A673 (cell line): Measurements from ENCODE around the gene CPA5. TPM values are rescaled to one million over a fixed set of nuclear protein-coding genes. Genes with fewer than 3 reads are reported as not detected.

Experiments
- BruUV-seq: library from RNA; stranded (reverse); fragments of 400-500 nt; replicated peaks from 2 replicates; lab custom pipeline; 2021; lab: Mats Ljungman, UMichigan
- CTCF ChIA-PET: fragments of 300-600 bp; sonication (Branson Sonifier 250); formaldehyde crosslinking; loops from one replicate; lab custom pipeline; 2022; ENCODE audit warnings: antibody characterized with exemption; lab: Charles Lee
- POLR2A ChIA-PET: fragments of 300-600 bp; sonication (Branson Sonifier 250); formaldehyde crosslinking; loops from one replicate; lab custom pipeline; 2022; ENCODE audit warnings: antibody characterized with exemption; ENCODE audit not compliant: low non-redundant PET; lab: Charles Lee
- DNase-seq: peaks from one replicate; pipeline ENCODE4 v3.0.0-alpha.2; 2015; ENCODE audit warnings: low spot score
- H3K27ac ChIP-seq: fragments of 200-600 bp; sonication (generic); 2 replicates; pipeline ENCODE4 v1.5.1; 2016; ENCODE audit warnings: mixed run types, low read depth, mild to moderate bottlenecking, mixed read lengths, antibody characterized with exemption, low read length; ENCODE audit not compliant: poor library complexity, severe bottlenecking
- H3K27me3 ChIP-seq: fragments of 200-600 bp; sonication (generic); replicated peaks from 2 replicates; pipeline ENCODE4 v1.6.1; 2017; ENCODE audit warnings: mixed run types, low read depth, mild to moderate bottlenecking, mixed read lengths, antibody characterized with exemption, low read length; ENCODE audit not compliant: insufficient read depth, poor library complexity
- H3K36me3 ChIP-seq: fragments of 200-600 bp; sonication (generic); 2 replicates; pipeline ENCODE4 v1.6.1; 2016; ENCODE audit warnings: mixed run types, mild to moderate bottlenecking, mixed read lengths, antibody characterized with exemption, low read length; ENCODE audit not compliant: insufficient read depth, poor library complexity, severe bottlenecking
- H3K4me1 ChIP-seq: fragments of 200-600 bp; sonication (generic); 2 replicates; pipeline ENCODE4 v1.6.1; 2017; ENCODE audit warnings: mixed run types, mild to moderate bottlenecking, mixed read lengths, antibody characterized with exemption, low read length; ENCODE audit not compliant: insufficient read depth, poor library complexity, severe bottlenecking
- H3K4me3 ChIP-seq: fragments of 200-600 bp; sonication (generic); 2 replicates; pipeline ENCODE4 v1.5.1; 2016; ENCODE audit warnings: low read depth, mixed run types, mild to moderate bottlenecking, mixed read lengths, low read length; ENCODE audit not compliant: poor library complexity, severe bottlenecking
- H3K9me3 ChIP-seq: fragments of 200-600 bp; sonication (generic); 2 replicates; pipeline ENCODE4 v1.6.1; 2016; ENCODE audit warnings: mixed run types, low read depth, mild to moderate bottlenecking, mixed read lengths, antibody characterized with exemption, low read length; ENCODE audit not compliant: poor library complexity, severe bottlenecking
- CTCF ChIP-seq: fragments of 300-800, 200-600 bp; sonication (generic); conservative IDR thresholded peaks from 2 replicates; pipeline ENCODE4 v1.5.1; 2017; ENCODE audit warnings: low read depth, mild to moderate bottlenecking, antibody characterized with exemption, low read length, moderate library complexity, mixed read lengths
- EZH2 ChIP-seq: fragments of 200-600 bp; sonication (generic); IDR thresholded peaks from 2 replicates; pipeline ENCODE4 v1.6.1; 2017; ENCODE audit warnings: borderline replicate concordance, low read depth, mild to moderate bottlenecking, mixed read lengths, antibody characterized with exemption, low read length; ENCODE audit not compliant: poor library complexity, severe bottlenecking
- intact Hi-C: fragments of 100-400 bp; cut with micrococcal nuclease; formaldehyde crosslinking; loops from one replicate; pipeline ENCODE4 v1.10.0; 2022; ENCODE audit not compliant: unreplicated experiment
- total RNA-seq: library from RNA; stranded (reverse); gene quantifications from 2 replicates; pipeline ENCODE4 v1.2.3, GENCODE V29; 2021

Gene CPA5
- total RNA-seq, 1 experiment from 2014 or later = not detected

GRCh38 chr7:130341882-130342281 lies 2.7 kb upstream of the CPA5 start:
- H3K36me3 ChIP-seq = no peaks in the 10 kb centered on the region
- POLR2A ChIA-PET = no interaction called here
- intact Hi-C loops = no loop called here
- CTCF ChIA-PET = no interaction called here
- DNase-seq = no peak
- no TSS peak for BruUV-seq
- no peaks in the 10 kb centered on the region for H3K27me3 ChIP-seq
- TF ChIP-seq EZH2 (no peak), CTCF (no peak)
- no peak overlapping the region for H3K4me3 ChIP-seq
- no peaks in the 10 kb centered on the region for H3K9me3 ChIP-seq
- H3K27ac ChIP-seq = no peak overlapping the region
- peaks cover 7% of the 10 kb centered on the region for H3K4me1 ChIP-seq

- no peak for DNase-seq
- ChIA-PET POLR2A (no interaction called here), CTCF (no interaction called here)
- no peak for TF ChIP-seq CTCF
- no peak for TF ChIP-seq EZH2
- Histone ChIP-seq H3K4me1 (peaks cover 7% of the 10 kb centered on the region), H3K4me3 (no peak overlapping the region), H3K36me3 (no peaks in the 10 kb centered on the region), H3K27me3 (no peaks in the 10 kb centered on the region), H3K9me3 (no peaks in the 10 kb centered on the region), H3K27ac (no peak overlapping the region)
- BruUV-seq = no TSS peak
- intact Hi-C loops = no loop called here
Measured at GRCh38 chr7:130342701-130343380, 1.8 kb upstream of the CPA5 start.

- peak; percentile 21 for DNase-seq
- H3K9me3 ChIP-seq = no peaks in the 10 kb centered on the region
- intact Hi-C loops = no loop called here
- TF ChIP-seq EZH2 (no peak), CTCF (no peak)
- BruUV-seq = no TSS peak
- POLR2A ChIA-PET = no interaction called here
- H3K27me3 ChIP-seq = no peaks in the 10 kb centered on the region
- no peaks in the 10 kb centered on the region for H3K36me3 ChIP-seq
- no peak overlapping the region for H3K4me3 ChIP-seq
- CTCF ChIA-PET = no interaction called here
- H3K27ac ChIP-seq = no peak overlapping the region
- H3K4me1 ChIP-seq = peaks cover 7% of the 10 kb centered on the region
Measured at GRCh38 chr7:130345136-130345535, 520 bp downstream of the CPA5 start.
